Measurements from ENCODE around the gene BICRA. TPM values are rescaled to one million over a fixed set of nuclear protein-coding genes. Genes with fewer than 3 reads are reported as not detected.

Gene BICRA
- total and polyA plus RNA-seq, 2 of the 8 experiments (the other 6 are each of a cell fraction or from before 2014, with no cell fraction given): 1.5 to 29.2 TPM

DNA sequence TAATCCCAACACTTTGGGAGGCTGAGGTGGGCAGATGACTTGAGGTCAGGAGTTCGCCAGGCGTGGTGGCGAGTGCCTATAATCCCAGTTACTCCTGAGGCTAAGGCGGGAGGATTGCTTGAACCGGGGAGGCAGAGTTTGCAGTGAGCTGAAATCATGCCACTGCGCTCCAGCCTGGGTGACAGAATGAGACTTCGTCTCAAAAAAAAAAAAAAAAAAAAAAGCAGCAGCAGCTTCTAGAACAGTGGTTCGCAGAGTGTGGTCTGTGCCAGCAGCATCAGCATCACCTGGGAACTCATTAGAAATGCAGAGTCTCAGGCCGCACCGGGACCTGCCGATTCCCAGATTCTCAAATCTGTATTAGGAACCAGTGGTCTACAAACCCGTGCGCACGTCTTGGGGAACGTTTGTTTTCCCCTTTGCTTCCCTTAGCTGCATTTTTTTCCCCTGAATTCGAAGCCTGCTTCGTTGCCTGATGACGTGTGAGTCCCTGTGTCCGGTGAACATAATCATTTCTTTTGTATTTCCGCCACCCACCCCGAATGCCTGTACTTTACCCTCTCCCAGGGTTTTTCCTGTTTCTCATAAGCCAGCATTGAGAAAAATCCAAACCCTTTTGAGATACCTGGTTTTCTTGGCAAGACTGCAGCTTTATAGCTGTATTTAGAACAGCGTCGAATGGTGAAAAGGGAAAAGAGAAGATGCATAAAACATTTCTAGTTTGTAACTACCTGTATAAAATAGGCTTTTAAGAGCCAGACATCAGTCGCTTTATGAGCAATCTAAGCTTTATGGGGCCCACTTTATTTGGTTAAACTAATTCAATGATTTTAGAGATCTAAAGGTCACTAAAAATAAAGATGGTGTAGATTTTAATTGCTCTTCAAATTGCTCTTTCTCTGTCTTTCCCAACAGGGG, 49.8 kb downstream of the BICRA start:
- H3K4me2 ChIP-seq (ENCODE audit: insufficient read depth in 1 of 2, low read depth in 2 of 2, low read length in 2 of 2): no peak overlapping the region
- H3K18ac ChIP-seq (ENCODE audit: extremely low read depth, low read length): no peak overlapping the region
- H3K9me3 ChIP-seq (ENCODE audit: insufficient read depth in 2 of 2, low read depth in 1 of 2, low read length in 1 of 2): no peaks in the 10 kb centered on the region
- no peak overlapping the region for H3K56ac ChIP-seq (replicated peaks; ENCODE audit: insufficient read length, low read depth, low read length)
- H3K9ac ChIP-seq (replicated peaks in 1 of 4; ENCODE audit: extremely low read depth in 1 of 4, low read depth in 3 of 4, low read length in 3 of 4): no peak overlapping the region; a peak in 1 of 7 replicates
- H3K4me3 ChIP-seq (ENCODE audit: extremely low read depth in 1 of 4, insufficient read depth in 2 of 4, low read depth in 3 of 4, low read length in 4 of 4): no peak overlapping the region
- no peak for FAIRE-seq
- peaks cover 0 to 3% (median 0%) of the 10 kb centered on the region in 4 experiments; a peak in 1 of 8 replicates for H3K36me3 ChIP-seq (ENCODE audit: control insufficient read depth in 2 of 4, insufficient read depth in 4 of 4, low read length in 3 of 4)
- H3K4me1 ChIP-seq (replicated peaks in 1 of 4; ENCODE audit: control insufficient read depth in 3 of 4, insufficient read depth in 4 of 4, low read length in 3 of 4): no peaks in the 10 kb centered on the region
- no peaks in the 10 kb centered on the region for H3K27me3 ChIP-seq (replicated peaks in 1 of 4; ENCODE audit: control insufficient read depth in 3 of 4, extremely low read depth in 1 of 4, insufficient read depth in 3 of 4, low read length in 3 of 4)
- WGBS, 2 experiments (ENCODE audit: extremely low coverage in 1 of 2, insufficient coverage in 1 of 2, insufficient read length in 1 of 2, insufficient replicate concordance in 2 of 2, low coverage in 1 of 2, low lambda C conversion rate in 2 of 2, missing lambda C conversion rate in 1 of 2): 96% methylated on average over 23 of the region's 24 CpGs; no CpG with 5 or more reads in 1 of the 2 experiments
- H2BK120ac ChIP-seq (replicated peaks; ENCODE audit: low read depth, low read length): no peak overlapping the region
- H4K91ac ChIP-seq (replicated peaks; ENCODE audit: insufficient read length, low read length): no peak overlapping the region
- ChIA-PET POLR2A (ENCODE audit: partially characterized antibody) (interaction anchor here (0.6 to 1.8 kb wide), 4 partner anchors 12 to 218 kb away, joined by 3 to 5 read pairs (median 3); no protein-coding TSS in a partner anchor), CTCF (ENCODE audit: partially characterized antibody) (interaction anchor here (0.7 kb wide), 1 partner anchor 368 kb away, joined by 3 read pairs; no protein-coding TSS in a partner anchor)
- H4K8ac ChIP-seq (ENCODE audit: extremely low read depth, insufficient read depth, low read length): no peak overlapping the region
- no peak overlapping the region for H4K5ac ChIP-seq (ENCODE audit: insufficient read length, low read depth, low read length)
- no peak overlapping the region for H2BK20ac ChIP-seq (ENCODE audit: low read length)
- no peak overlapping the region for H2BK12ac ChIP-seq (ENCODE audit: low read depth, low read length)
- H2BK15ac ChIP-seq (ENCODE audit: low read length): no peak overlapping the region
- TF ChIP-seq SIRT6 (IDR thresholded peaks at IDR 0.05; ENCODE audit: low read length): no peak
- TF ChIP-seq, protein P1, sequence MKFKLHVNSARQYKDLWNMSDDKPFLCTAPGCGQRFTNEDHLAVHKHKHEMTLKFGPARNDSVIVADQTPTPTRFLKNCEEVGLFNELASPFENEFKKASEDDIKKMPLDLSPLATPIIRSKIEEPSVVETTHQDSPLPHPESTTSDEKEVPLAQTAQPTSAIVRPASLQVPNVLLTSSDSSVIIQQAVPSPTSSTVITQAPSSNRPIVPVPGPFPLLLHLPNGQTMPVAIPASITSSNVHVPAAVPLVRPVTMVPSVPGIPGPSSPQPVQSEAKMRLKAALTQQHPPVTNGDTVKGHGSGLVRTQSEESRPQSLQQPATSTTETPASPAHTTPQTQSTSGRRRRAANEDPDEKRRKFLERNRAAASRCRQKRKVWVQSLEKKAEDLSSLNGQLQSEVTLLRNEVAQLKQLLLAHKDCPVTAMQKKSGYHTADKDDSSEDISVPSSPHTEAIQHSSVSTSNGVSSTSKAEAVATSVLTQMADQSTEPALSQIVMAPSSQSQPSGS (IDR thresholded peaks at IDR 0.05; ENCODE audit: low read length): no peak
- no peak for TF ChIP-seq TCF12 (IDR thresholded peaks at IDR 0.05; ENCODE audit: low read depth, low read length)
- TF ChIP-seq RAD21 (IDR thresholded peaks at IDR 0.05 in 1 of 2, conservative IDR thresholded peaks at IDR 0.05 in 1 of 2; ENCODE audit: low read depth in 2 of 2, low read length in 2 of 2): no peak
- TF ChIP-seq, protein P2, sequence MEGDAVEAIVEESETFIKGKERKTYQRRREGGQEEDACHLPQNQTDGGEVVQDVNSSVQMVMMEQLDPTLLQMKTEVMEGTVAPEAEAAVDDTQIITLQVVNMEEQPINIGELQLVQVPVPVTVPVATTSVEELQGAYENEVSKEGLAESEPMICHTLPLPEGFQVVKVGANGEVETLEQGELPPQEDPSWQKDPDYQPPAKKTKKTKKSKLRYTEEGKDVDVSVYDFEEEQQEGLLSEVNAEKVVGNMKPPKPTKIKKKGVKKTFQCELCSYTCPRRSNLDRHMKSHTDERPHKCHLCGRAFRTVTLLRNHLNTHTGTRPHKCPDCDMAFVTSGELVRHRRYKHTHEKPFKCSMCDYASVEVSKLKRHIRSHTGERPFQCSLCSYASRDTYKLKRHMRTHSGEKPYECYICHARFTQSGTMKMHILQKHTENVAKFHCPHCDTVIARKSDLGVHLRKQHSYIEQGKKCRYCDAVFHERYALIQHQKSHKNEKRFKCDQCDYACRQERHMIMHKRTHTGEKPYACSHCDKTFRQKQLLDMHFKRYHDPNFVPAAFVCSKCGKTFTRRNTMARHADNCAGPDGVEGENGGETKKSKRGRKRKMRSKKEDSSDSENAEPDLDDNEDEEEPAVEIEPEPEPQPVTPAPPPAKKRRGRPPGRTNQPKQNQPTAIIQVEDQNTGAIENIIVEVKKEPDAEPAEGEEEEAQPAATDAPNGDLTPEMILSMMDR (IDR thresholded peaks at IDR 0.05; ENCODE audit: control extremely low read depth in 1 of 3, insufficient read depth in 1 of 3, low read depth in 1 of 3, low read length in 3 of 3): no peak
- no peak overlapping the region for H3K4ac ChIP-seq (replicated peaks; ENCODE audit: insufficient read length, low read depth, low read length)
- H3K14ac ChIP-seq (ENCODE audit: insufficient read length): no peak overlapping the region
- no peak overlapping the region for H2AFZ ChIP-seq (ENCODE audit: low read length)
- no peak for DNase-seq (ENCODE audit: low read depth in 1 of 2, low spot score in 2 of 2)
- H3K79me1 ChIP-seq (ENCODE audit: low read depth, low read length): peaks cover 16% of the 10 kb centered on the region; the same call in 1 of the 2 replicates
- H3K79me2 ChIP-seq (ENCODE audit: control insufficient read depth in 1 of 2, insufficient read depth in 2 of 2, low read length in 2 of 2): peaks cover 0 to 67% of the 10 kb centered on the region in 2 experiments; a peak in 2 of 4 replicates
- H3K27ac ChIP-seq (ENCODE audit: low read depth, low read length): no peak overlapping the region
- H2BK5ac ChIP-seq (ENCODE audit: low read depth, low read length): no peak overlapping the region
- H3K23ac ChIP-seq (ENCODE audit: insufficient read length): no peak overlapping the region
- H4K20me1 ChIP-seq (replicated peaks in 1 of 2; ENCODE audit: control insufficient read depth in 1 of 2, insufficient read depth in 2 of 2, low read length in 2 of 2): peaks cover 14% of the 10 kb centered on the region in 2 experiments
- no peaks in the 10 kb centered on the region; the same call in 1 of the 2 replicates for H3K23me2 ChIP-seq (ENCODE audit: low read depth, low read length)
- no peak overlapping the region for H2AK5ac ChIP-seq (ENCODE audit: low read depth, low read length)

All from H1 (cell line).